ENCODE measurements around the gene PSMD1. TPM values are rescaled to one million over a fixed set of nuclear protein-coding genes. Genes with fewer than 3 reads are reported as not detected.

PSMD1 gene
- total and polyA plus RNA-seq, 2 donors (not counting 3 experiments of a cell fraction or from before 2014, with no cell fraction given), result 163 to 209 TPM

GRCh38 chr2:231036578-231037106 lies 20.0 kb upstream of the PSMD1 start:
- Histone ChIP-seq H3K27ac (ENCODE audit: insufficient read depth, low read depth, low read length) (no peak overlapping the region), H3K27me3 (ENCODE audit: control insufficient read depth in 2 of 2, insufficient read depth in 2 of 2, low read length in 2 of 2) (peaks cover 37 to 50% of the 10 kb centered on the region in 2 experiments), H4K20me1 (replicated peaks; ENCODE audit: control insufficient read depth, extremely low read depth, insufficient read depth, low read length) (no peaks in the 10 kb centered on the region), H3K4me2 (ENCODE audit: insufficient read depth, low read length) (no peak overlapping the region), H3K79me2 (ENCODE audit: control insufficient read depth, insufficient read depth, low read length) (no peaks in the 10 kb centered on the region), H3K9ac (replicated peaks; ENCODE audit: extremely low read depth, insufficient read depth, low read length) (no peak overlapping the region), H3K4me3 (replicated peaks in 1 of 3; ENCODE audit: insufficient read depth in 1 of 3, low read depth in 1 of 3, low read length in 3 of 3) (no peak overlapping the region), H3K9me3 (replicated peaks; ENCODE audit: control insufficient read depth, insufficient read depth, low read length) (no peaks in the 10 kb centered on the region), H3K36me3 (ENCODE audit: control insufficient read depth in 2 of 2, extremely low read depth in 1 of 2, insufficient read depth in 2 of 2, low read length in 2 of 2) (no peaks in the 10 kb centered on the region), H3K4me1 (ENCODE audit: control insufficient read depth, extremely low read depth, insufficient read depth, low read length) (no peaks in the 10 kb centered on the region), H2AFZ (ENCODE audit: low read depth, low read length) (no peak overlapping the region), H3K9me1 (replicated peaks; ENCODE audit: control insufficient read depth, extremely low read depth, insufficient read depth, low read length) (no peaks in the 10 kb centered on the region)
- POLR2A ChIA-PET, result no interaction called here
- BruUV-seq (replicated peaks), result no TSS peak
- FAIRE-seq (no peak), DNase-seq (ENCODE audit: low read depth, low spot score) (no peak)
- CTCF ChIA-PET, result interaction anchor here (1.1 to 1.2 kb wide), 2 partner anchors 16 to 20 kb away, joined by 3 to 4 read pairs; partner anchors contain the start of gene PSMD1
- intact Hi-C loops (cut with micrococcal nuclease), result no loop called here
- dilution Hi-C loops (cut with MboI; ENCODE audit: extremely low pct_ligation_motif_present, low sequenced_read_pairs), result no loop called here
- TF ChIP-seq FOS (IDR thresholded peaks at IDR 0.05; ENCODE audit: borderline replicate concordance, insufficient read depth, low read length) (no peak), MAX (IDR thresholded peaks at IDR 0.05; ENCODE audit: insufficient read depth, insufficient read length) (no peak)

DNA sequence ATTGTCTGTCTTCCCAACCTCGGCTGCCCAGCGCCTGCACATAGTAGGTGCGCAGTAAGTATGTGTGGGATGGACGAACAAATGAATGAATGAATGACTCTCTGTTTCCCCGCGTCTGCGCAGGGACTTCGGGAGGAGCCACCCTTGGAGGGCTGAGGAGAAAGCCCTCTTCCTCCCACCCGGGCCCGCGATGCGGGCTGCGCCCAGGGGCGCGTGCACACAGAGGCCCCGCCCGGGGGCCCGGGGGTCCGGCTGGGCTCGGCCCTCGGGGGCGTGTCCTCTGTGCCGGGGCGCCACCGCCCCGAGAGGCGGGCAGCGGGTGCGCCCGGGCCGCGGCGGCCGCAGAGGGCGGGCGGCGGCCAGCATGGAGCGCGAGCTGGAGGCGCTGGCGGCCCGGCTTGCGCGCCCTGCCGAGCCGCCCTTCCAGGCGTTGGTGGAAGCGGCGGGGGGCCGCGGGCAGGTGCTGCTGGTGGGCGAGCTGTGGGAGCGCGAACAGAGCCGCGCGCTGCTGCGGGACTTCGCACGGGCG lies 19.4 kb upstream of the PSMD1 start, which contains the start of gene C2orf72:
Gene C2orf72 (plus strand): TSS at position 322 of the 529 bp plus-strand sequence. CDS start 43 bp downstream, at position 365.
- FAIRE-seq (no peak), DNase-seq (ENCODE audit: low read depth, low spot score) (no peak)
- Histone ChIP-seq H3K4me1 (ENCODE audit: control insufficient read depth, extremely low read depth, insufficient read depth, low read length) (no peaks in the 10 kb centered on the region), H3K79me2 (ENCODE audit: control insufficient read depth, insufficient read depth, low read length) (no peaks in the 10 kb centered on the region), H3K9me3 (replicated peaks; ENCODE audit: control insufficient read depth, insufficient read depth, low read length) (no peaks in the 10 kb centered on the region), H3K9me1 (replicated peaks; ENCODE audit: control insufficient read depth, extremely low read depth, insufficient read depth, low read length) (no peaks in the 10 kb centered on the region), H3K27ac (ENCODE audit: insufficient read depth, low read depth, low read length) (no peak within 1 kb of the TSS), H3K4me3 (replicated peaks in 1 of 3; ENCODE audit: insufficient read depth in 1 of 3, low read depth in 1 of 3, low read length in 3 of 3) (no peak within 1 kb of the TSS), H3K4me2 (ENCODE audit: insufficient read depth, low read length) (peak within 1 kb of the TSS; percentile 43), H4K20me1 (replicated peaks; ENCODE audit: control insufficient read depth, extremely low read depth, insufficient read depth, low read length) (no peaks in the 10 kb centered on the region), H3K9ac (replicated peaks; ENCODE audit: extremely low read depth, insufficient read depth, low read length) (no peak within 1 kb of the TSS), H3K27me3 (ENCODE audit: control insufficient read depth in 2 of 2, insufficient read depth in 2 of 2, low read length in 2 of 2) (peaks cover 42 to 50% of the 10 kb centered on the region in 2 experiments), H2AFZ (ENCODE audit: low read depth, low read length) (no peak within 1 kb of the TSS), H3K36me3 (ENCODE audit: control insufficient read depth in 2 of 2, extremely low read depth in 1 of 2, insufficient read depth in 2 of 2, low read length in 2 of 2) (no peaks in the 10 kb centered on the region)
- ChIA-PET POLR2A (no interaction called here), CTCF (interaction anchor here (1.1 to 1.2 kb wide), 2 partner anchors 16 to 20 kb away, joined by 3 to 4 read pairs; partner anchors contain the start of gene PSMD1)
- intact Hi-C loops (cut with micrococcal nuclease), result no loop called here
- TF ChIP-seq CTCF (IDR thresholded peaks at IDR 0.05; ENCODE audit: extremely low read depth in 1 of 2, insufficient read depth in 1 of 2, low read depth in 1 of 2, low read length in 2 of 2) (no peak), EZH2 (IDR thresholded peaks at IDR 0.05; ENCODE audit: borderline replicate concordance, low read depth, low read length, severe bottlenecking) (peak; percentile 79)
- no TSS peak for BruUV-seq (replicated peaks)
- dilution Hi-C loops (cut with MboI; ENCODE audit: extremely low pct_ligation_motif_present, low sequenced_read_pairs), result no loop called here
